ENCODE results near the gene ANLN. TPM values are rescaled to one million over a fixed set of nuclear protein-coding genes. Genes with fewer than 3 reads are reported as not detected.

Gene ANLN
- polyA plus RNA-seq, 3 donors = 0.12 to 1.1 (median 0.25) TPM

- H3K9me3 ChIP-seq (replicated peaks in 1 of 2; ENCODE audit: control insufficient read depth in 1 of 2, insufficient read depth in 1 of 2, low read length in 2 of 2) = no peaks in the 10 kb centered on the region
These were observed 108.1 kb downstream of the ANLN start for GRCh38 chr7:36497775-36498174.

More at GRCh38 chr7:36497775-36498174, 108.1 kb downstream of the ANLN start:
- Mint-ChIP-seq H3K4me1 (peaks cover 2% of the 10 kb centered on the region), H3K27ac (no peak overlapping the region), H3K4me3 (no peak overlapping the region), H3K9me3 (peaks cover 0 to 6% (median 0%) of the 10 kb centered on the region in 7 donors), H3K27me3 (ENCODE audit: low read depth in 3 of 3) (peaks cover 0 to 4% (median 3%) of the 10 kb centered on the region in 3 donors), H3K36me3 (no peaks in the 10 kb centered on the region)
- no peaks in the 10 kb centered on the region for H3K79me2 ChIP-seq (ENCODE audit: insufficient read depth, low read length)
- H3K4me3 ChIP-seq (replicated peaks in 1 of 3; ENCODE audit: low read depth in 2 of 3, low read length in 3 of 3) = no peak overlapping the region
- no peaks in the 10 kb centered on the region for H3K4me1 ChIP-seq (ENCODE audit: control insufficient read depth in 1 of 2, insufficient read depth in 2 of 2, low read length in 2 of 2)
- intact Hi-C loops (cut with micrococcal nuclease) = no loop called here
- no peak overlapping the region for H3K4me2 ChIP-seq (replicated peaks; ENCODE audit: extremely low read depth, low read length, poor library complexity, severe bottlenecking)
- no peak for TF ChIP-seq CTCF (IDR thresholded peaks at IDR 0.05)
- DNase-seq = no peak
- H3K36me3 ChIP-seq (replicated peaks in 1 of 2; ENCODE audit: control insufficient read depth in 1 of 2, insufficient read depth in 2 of 2, low read length in 2 of 2) = no peaks in the 10 kb centered on the region
- no peaks in the 10 kb centered on the region for H3K27me3 ChIP-seq (ENCODE audit: control insufficient read depth in 2 of 2, insufficient read depth in 2 of 2, low read length in 2 of 2)
- no peaks in the 10 kb centered on the region for H4K20me1 ChIP-seq (ENCODE audit: insufficient read depth, low read length)
- WGBS (ENCODE audit: insufficient coverage) = 73% methylated on average over 2 of the region's 4 CpGs
- no peak overlapping the region for H3K27ac ChIP-seq (ENCODE audit: low read depth in 1 of 2, low read length in 2 of 2)
- H2AFZ ChIP-seq (ENCODE audit: insufficient read depth, low read depth, low read length, poor library complexity, severe bottlenecking) = no peak overlapping the region
- no peak overlapping the region for H3K9ac ChIP-seq (ENCODE audit: insufficient read depth, low read length, poor library complexity, severe bottlenecking)

Other genes with a start within 250 kb of the ANLN start
- gene EEPD1, start 236.6 kb upstream of the ANLN start, polyA plus RNA-seq = 10 to 100 TPM in 2 of 3 donors, 1 to 10 TPM in 1; 8.6 to 14.4 (median 12.6) TPM

All from CD14-positive monocyte (primary cell).